H1 (cell line): ENCODE results near the gene BZW2. TPM values are rescaled to one million over a fixed set of nuclear protein-coding genes. Genes with fewer than 3 reads are reported as not detected.

Source experiments
- KDM1A ChIP-seq: fragments of 200-600, 300-600 bp; sonication (generic); IDR thresholded peaks from 2 replicates; pipeline ENCODE4 v1.7.1; 2016; ENCODE audit warnings: mild to moderate bottlenecking, low read length, borderline replicate concordance
- RBBP5 ChIP-seq: IDR thresholded peaks from 2 replicates; pipeline ENCODE4 v1.7.1; 2012; ENCODE audit warnings: low read depth, mild to moderate bottlenecking, inconsistent platforms, low read length, moderate library complexity, borderline replicate concordance
- polyA plus RNA-seq, 7 experiments: library from polyadenylated mRNA; depleted of rRNA in 3 of 7; stranded (reverse) in 5 of 7; unstranded in 2 of 7; fragments of >200 nt in 5 of 7; fragments of 200-250 nt in 2 of 7; gene quantifications; 1 replicate in 5 of 7; 2 replicates in 1 of 7; 4 replicates in 1 of 7; pipeline versions ENCODE4 v1.2.1 to v1.2.3, GENCODE V29; 2011 to 2013; ENCODE audit warnings: missing spikeins in 2 of 7, mixed read lengths in 2 of 7
- total RNA-seq: library from RNA; stranded (reverse); fragmentation: NEBNext Ultra II Directional; extraction: Animal tissue kit (Norgen Biotek cat#: 25700); gene quantifications from 2 replicates; pipeline ENCODE4 v1.2.1, GENCODE V29; 2021
- TF ChIP-seq, protein P1 (sequence below): IDR thresholded peaks from 2 replicates; pipeline ENCODE4 v1.6.1; 2012; ENCODE audit warnings: low read length, inconsistent platforms

BZW2 gene
- total and polyA plus RNA-seq, 2 of the 8 experiments (the other 6 are each of a cell fraction or from before 2014, with no cell fraction given) = 32.3 to 103 TPM

DNA sequence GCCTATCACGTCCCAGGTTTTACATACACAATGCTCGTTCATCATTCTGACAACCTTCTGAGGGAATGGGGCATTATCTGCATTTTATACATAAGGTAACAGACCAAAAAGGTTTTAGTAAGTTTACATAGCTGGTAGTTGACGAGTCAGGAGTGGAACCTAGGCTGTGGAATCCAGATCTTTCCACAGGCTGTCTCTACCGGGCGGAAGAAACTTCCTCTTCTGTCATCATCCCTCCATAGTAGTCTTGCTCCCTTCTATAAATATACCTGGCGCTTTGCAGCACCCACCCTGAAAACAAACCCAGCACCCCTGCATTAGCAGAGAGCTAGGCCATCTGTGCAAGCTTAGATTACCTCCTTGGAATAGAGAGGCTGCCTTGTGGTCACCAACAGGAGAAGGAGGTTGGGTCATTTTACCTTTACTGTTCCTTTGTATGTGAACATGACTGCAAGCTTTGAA is 108.9 kb downstream of the BZW2 start (continued):
- TF ChIP-seq, protein P1, sequence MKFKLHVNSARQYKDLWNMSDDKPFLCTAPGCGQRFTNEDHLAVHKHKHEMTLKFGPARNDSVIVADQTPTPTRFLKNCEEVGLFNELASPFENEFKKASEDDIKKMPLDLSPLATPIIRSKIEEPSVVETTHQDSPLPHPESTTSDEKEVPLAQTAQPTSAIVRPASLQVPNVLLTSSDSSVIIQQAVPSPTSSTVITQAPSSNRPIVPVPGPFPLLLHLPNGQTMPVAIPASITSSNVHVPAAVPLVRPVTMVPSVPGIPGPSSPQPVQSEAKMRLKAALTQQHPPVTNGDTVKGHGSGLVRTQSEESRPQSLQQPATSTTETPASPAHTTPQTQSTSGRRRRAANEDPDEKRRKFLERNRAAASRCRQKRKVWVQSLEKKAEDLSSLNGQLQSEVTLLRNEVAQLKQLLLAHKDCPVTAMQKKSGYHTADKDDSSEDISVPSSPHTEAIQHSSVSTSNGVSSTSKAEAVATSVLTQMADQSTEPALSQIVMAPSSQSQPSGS = no peak
- TF ChIP-seq KDM1A = no peak
- TF ChIP-seq RBBP5 = no peak
- TF ChIP-seq, all 59 proteins: peak for 0
